ENCODE measurements around the gene CAMTA1.

CAMTA1 gene

GRCh38 chr1:7012461-7012924 is 227.2 kb downstream of the CAMTA1 start:
- no peaks in the 10 kb centered on the region for H3K27me3 ChIP-seq

GRCh38 chr1:7013833-7014639 is 228.8 kb downstream of the CAMTA1 start:
- peak overlapping the region in 5 of 11 experiments; percentile 6 to 36 (median 17); a peak in 5 of 22 replicates for H3K27ac ChIP-seq
- peak overlapping the region; percentile 67 to 95 (median 86) for H3K4me2 ChIP-seq
- peak overlapping the region in 2 of 10 experiments; percentile 17 to 22; a peak in 1 of 20 replicates for H3K4me3 ChIP-seq
- H3K9ac ChIP-seq: peak overlapping the region in 4 of 11 experiments; percentile 0 to 27 (median 12); a peak in 5 of 22 replicates
- H3K4me1 ChIP-seq: peaks cover 29 to 57% (median 51%) of the 10 kb centered on the region in 10 experiments
- no peak for TF ChIP-seq Cebpa-rat (IDR thresholded peaks at IDR 0.05)
- H3K9me3 ChIP-seq (replicated peaks in 1 of 11): no peaks in the 10 kb centered on the region
- H3K36me3 ChIP-seq: no peaks in the 10 kb centered on the region
- no peaks in the 10 kb centered on the region for H4K20me1 ChIP-seq
- H3K27me3 ChIP-seq: no peaks in the 10 kb centered on the region

More at GRCh38 chr1:7012461-7012924, 227.2 kb downstream of the CAMTA1 start:
- Histone ChIP-seq H3K4me2 (peak overlapping the region in 9 of 11 experiments; percentile 6 to 95 (median 77); a peak in 10 of 22 replicates), H3K4me3 (no peak overlapping the region), H3K9me3 (replicated peaks in 1 of 11) (no peaks in the 10 kb centered on the region), H3K27ac (no peak overlapping the region), H3K36me3 (no peaks in the 10 kb centered on the region), H3K9ac (no peak overlapping the region), H4K20me1 (no peaks in the 10 kb centered on the region), H3K4me1 (peaks cover 29 to 51% (median 44%) of the 10 kb centered on the region in 10 experiments)
- no peak for TF ChIP-seq Cebpa-rat (IDR thresholded peaks at IDR 0.05)

- Histone ChIP-seq H3K27ac (peak overlapping the region in 3 of 11 experiments; percentile 3 to 36 (median 23); a peak in 2 of 22 replicates), H3K36me3 (no peaks in the 10 kb centered on the region), H3K9me3 (replicated peaks in 1 of 11) (no peaks in the 10 kb centered on the region), H4K20me1 (no peaks in the 10 kb centered on the region), H3K27me3 (no peaks in the 10 kb centered on the region), H3K4me2 (peak overlapping the region; percentile 67 to 95 (median 86)), H3K9ac (peak overlapping the region in 2 of 11 experiments; percentile 0 to 15; a peak in 2 of 22 replicates), H3K4me3 (0 out of 20 replicates have a peak overlapping the region, but pooled peaks of 2 of the 10 experiments have one; percentile 17 to 22), H3K4me1 (peaks cover 29 to 63% (median 56%) of the 10 kb centered on the region in 10 experiments)
- no peak for TF ChIP-seq Cebpa-rat (IDR thresholded peaks at IDR 0.05)
These were observed 229.3 kb downstream of the CAMTA1 start for GRCh38 chr1:7014640-7014930.

- H3K27me3 ChIP-seq: no peaks in the 10 kb centered on the region
- H3K4me1 ChIP-seq: peaks cover 29 to 67% (median 60%) of the 10 kb centered on the region in 10 experiments
- no peak for TF ChIP-seq Cebpa-rat (IDR thresholded peaks at IDR 0.05)
- H3K9ac ChIP-seq: no peak overlapping the region
- H3K27ac ChIP-seq: peak overlapping the region in 1 of 11 experiments; percentile 3; a peak in 1 of 22 replicates
- H4K20me1 ChIP-seq: no peaks in the 10 kb centered on the region
- H3K4me3 ChIP-seq: no peak overlapping the region
- H3K36me3 ChIP-seq: no peaks in the 10 kb centered on the region
- peak overlapping the region; percentile 67 to 95 (median 86) for H3K4me2 ChIP-seq
- H3K9me3 ChIP-seq (replicated peaks in 1 of 11): no peaks in the 10 kb centered on the region
These were observed 229.8 kb downstream of the CAMTA1 start for GRCh38 chr1:7015022-7015421.

- Histone ChIP-seq H3K4me3 (no peak overlapping the region), H3K9me3 (replicated peaks in 1 of 11) (no peaks in the 10 kb centered on the region), H3K4me2 (peak overlapping the region in 8 of 11 experiments; percentile 37 to 72 (median 68); a peak in 13 of 22 replicates), H3K27me3 (no peaks in the 10 kb centered on the region), H4K20me1 (no peaks in the 10 kb centered on the region), H3K27ac (no peak overlapping the region), H3K9ac (no peak overlapping the region), H3K4me1 (peaks cover 28 to 77% (median 71%) of the 10 kb centered on the region in 10 experiments), H3K36me3 (no peaks in the 10 kb centered on the region)
- no peak for TF ChIP-seq Cebpa-rat (IDR thresholded peaks at IDR 0.05)
These were observed 233.1 kb downstream of the CAMTA1 start for GRCh38 chr1:7018351-7018750.

GRCh38 chr1:7018826-7019225 is 233.6 kb downstream of the CAMTA1 start:
- Histone ChIP-seq H3K36me3 (no peaks in the 10 kb centered on the region), H3K27ac (no peak overlapping the region), H4K20me1 (no peaks in the 10 kb centered on the region), H3K4me2 (peak overlapping the region in 9 of 11 experiments; percentile 37 to 72 (median 67); a peak in 17 of 22 replicates), H3K4me1 (peaks cover 23 to 72% (median 66%) of the 10 kb centered on the region in 10 experiments), H3K9ac (no peak overlapping the region), H3K27me3 (no peaks in the 10 kb centered on the region), H3K9me3 (replicated peaks in 1 of 11) (no peaks in the 10 kb centered on the region), H3K4me3 (no peak overlapping the region)
- no peak for TF ChIP-seq Cebpa-rat (IDR thresholded peaks at IDR 0.05)

- Histone ChIP-seq H3K4me3 (no peak overlapping the region), H3K4me1 (peaks cover 17 to 65% (median 59%) of the 10 kb centered on the region in 10 experiments), H3K9ac (no peak overlapping the region), H3K36me3 (no peaks in the 10 kb centered on the region), H4K20me1 (no peaks in the 10 kb centered on the region), H3K9me3 (replicated peaks in 1 of 11) (no peaks in the 10 kb centered on the region), H3K27ac (no peak overlapping the region), H3K27me3 (no peaks in the 10 kb centered on the region), H3K4me2 (peak overlapping the region in 10 of 11 experiments; percentile 3 to 72 (median 63); a peak in 18 of 22 replicates)
- no peak for TF ChIP-seq Cebpa-rat (IDR thresholded peaks at IDR 0.05)
These were observed 234.3 kb downstream of the CAMTA1 start for GRCh38 chr1:7019510-7019909.

- Histone ChIP-seq H3K27ac (no peak overlapping the region), H3K27me3 (no peaks in the 10 kb centered on the region), H3K4me2 (peak overlapping the region in 9 of 11 experiments; percentile 16 to 72 (median 58); a peak in 15 of 22 replicates), H4K20me1 (no peaks in the 10 kb centered on the region), H3K9me3 (replicated peaks in 1 of 11) (no peaks in the 10 kb centered on the region), H3K4me3 (no peak overlapping the region), H3K4me1 (peaks cover 0 to 45% (median 40%) of the 10 kb centered on the region in 10 experiments; a peak in 16 of 20 replicates), H3K36me3 (no peaks in the 10 kb centered on the region), H3K9ac (no peak overlapping the region)
- TF ChIP-seq Cebpa-rat (IDR thresholded peaks at IDR 0.05): no peak
These were observed 236.8 kb downstream of the CAMTA1 start for GRCh38 chr1:7022058-7022457.

- Histone ChIP-seq H3K27me3 (no peaks in the 10 kb centered on the region), H3K27ac (no peak overlapping the region), H3K9me3 (replicated peaks in 1 of 11) (no peaks in the 10 kb centered on the region), H3K36me3 (no peaks in the 10 kb centered on the region), H3K4me3 (no peak overlapping the region), H3K9ac (no peak overlapping the region), H3K4me1 (peaks cover 0 to 25% (median 22%) of the 10 kb centered on the region in 10 experiments; a peak in 16 of 20 replicates), H3K4me2 (no peak overlapping the region), H4K20me1 (no peaks in the 10 kb centered on the region)
- TF ChIP-seq Cebpa-rat (IDR thresholded peaks at IDR 0.05): no peak
These were observed 239.8 kb downstream of the CAMTA1 start for GRCh38 chr1:7025013-7025412.

Data from BLaER1 treated with 17β-estradiol and CSF1 and Interleukin-3, amounts not matched to agents 10 nM and 100 nM (cell line).